Measurements from ENCODE around the gene DCST1.
"Not testable (repeated sequence)": the region's sequence is repeated elsewhere in the genome, so short reads cannot be mapped to it uniquely, and the experiment has no call there.

The DCST1 gene, protein sequence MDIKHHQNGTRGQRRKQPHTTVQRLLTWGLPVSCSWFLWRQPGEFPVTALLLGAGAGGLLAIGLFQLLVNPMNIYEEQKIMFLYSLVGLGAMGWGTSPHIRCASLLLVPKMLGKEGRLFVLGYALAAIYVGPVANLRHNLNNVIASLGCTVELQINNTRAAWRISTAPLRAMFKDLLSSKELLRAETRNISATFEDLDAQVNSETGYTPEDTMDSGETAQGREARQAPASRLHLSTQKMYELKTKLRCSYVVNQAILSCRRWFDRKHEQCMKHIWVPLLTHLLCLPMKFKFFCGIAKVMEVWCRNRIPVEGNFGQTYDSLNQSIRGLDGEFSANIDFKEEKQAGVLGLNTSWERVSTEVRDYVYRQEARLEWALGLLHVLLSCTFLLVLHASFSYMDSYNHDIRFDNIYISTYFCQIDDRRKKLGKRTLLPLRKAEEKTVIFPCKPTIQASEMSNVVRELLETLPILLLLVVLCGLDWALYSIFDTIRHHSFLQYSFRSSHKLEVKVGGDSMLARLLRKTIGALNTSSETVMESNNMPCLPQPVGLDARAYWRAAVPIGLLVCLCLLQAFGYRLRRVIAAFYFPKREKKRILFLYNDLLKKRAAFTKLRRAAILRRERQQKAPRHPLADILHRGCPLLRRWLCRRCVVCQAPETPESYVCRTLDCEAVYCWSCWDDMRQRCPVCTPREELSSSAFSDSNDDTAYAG

DNA sequence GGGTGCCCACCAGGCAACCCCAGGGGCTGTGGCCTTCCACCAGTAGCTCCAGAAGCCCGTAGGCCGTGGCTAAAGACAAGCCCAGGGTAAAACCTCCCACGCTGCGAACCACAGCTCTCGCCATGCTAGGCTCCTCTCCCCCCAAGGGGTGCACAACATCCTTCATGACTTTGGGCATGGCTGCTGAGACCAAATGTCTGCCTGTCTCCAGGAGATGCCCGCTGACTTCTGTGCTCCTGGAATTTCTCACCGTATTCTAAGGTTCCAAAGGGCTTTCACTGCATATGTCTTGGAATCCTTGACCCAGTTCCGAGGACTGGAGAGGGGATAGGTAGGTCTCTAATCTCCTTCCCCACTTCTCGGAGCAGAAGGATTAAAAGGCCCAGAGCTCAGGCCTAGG is at the start of gene DCST1, which contains the start of gene DCST2:
DCST1 (plus strand) TSS at position 301 of the 400 bp plus-strand sequence. CDS start 213 bp downstream, outside the sequence.
DCST2 (minus strand) TSS at position 258 of the 400 bp plus-strand sequence; CDS start at position 178, 80 bp downstream.
- H3K27me3 Mint-ChIP-seq: peaks cover 24% of the 10 kb centered on the region
- H3K4me1 Mint-ChIP-seq: no peaks in the 10 kb centered on the region
- DNase-seq (no peak), ATAC-seq (no peak)
- no peaks in the 10 kb centered on the region for H3K9me3 Mint-ChIP-seq
- H3K4me3 Mint-ChIP-seq: no peak within 1 kb of the TSS
- peak within 1 kb of the TSS in 1 of 2 donors; percentile 64 for H3K27ac Mint-ChIP-seq

DNA sequence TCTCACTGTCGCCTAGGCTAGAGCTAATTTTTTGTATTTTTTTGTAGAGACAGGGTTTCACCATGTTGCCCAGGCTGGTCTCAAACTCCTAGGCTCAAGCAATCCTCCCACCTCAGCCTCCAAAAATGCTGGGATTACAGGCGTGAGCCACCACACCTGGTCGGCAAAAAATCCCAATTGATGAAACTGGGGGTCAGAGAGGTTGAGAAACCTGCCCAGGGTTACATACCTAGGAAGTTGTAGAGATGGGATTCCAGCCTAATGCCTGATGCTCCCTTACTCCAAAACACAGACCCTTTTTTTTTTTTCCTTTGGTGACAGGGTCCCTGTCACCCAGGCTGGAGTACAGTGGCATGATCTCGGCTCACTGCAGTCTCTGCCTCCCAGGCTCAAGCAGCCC is 46.9 kb upstream of the DCST1 start:
- not testable (repeated sequence) for ATAC-seq, H3K4me3 Mint-ChIP-seq, H3K9me3 Mint-ChIP-seq, DNase-seq, H3K27me3 Mint-ChIP-seq
- peak overlapping the region in 1 of 2 donors; percentile 74 for H3K27ac Mint-ChIP-seq
- H3K4me1 Mint-ChIP-seq: peaks cover 33% of the 10 kb centered on the region

DNA sequence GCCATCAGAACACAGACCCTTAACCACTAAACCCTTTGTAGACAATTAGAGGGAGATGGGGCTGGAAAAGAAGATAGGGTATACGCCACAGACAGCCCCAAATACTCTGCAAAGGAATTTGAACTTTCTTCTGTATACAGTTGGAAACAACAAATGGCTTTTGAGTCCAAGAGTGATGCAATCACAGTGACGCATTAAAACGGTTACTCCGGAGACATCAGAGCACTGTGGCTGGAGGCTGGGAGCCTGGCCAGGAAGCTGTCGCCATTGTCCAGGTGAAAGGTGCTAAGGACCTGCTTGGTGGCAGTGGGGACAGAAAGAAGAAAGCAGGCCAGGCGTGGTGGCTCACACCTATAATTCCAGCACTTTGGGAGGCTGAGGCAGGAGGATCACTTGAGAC is 46.3 kb upstream of the DCST1 start:
- H3K4me1 Mint-ChIP-seq: peaks cover 32% of the 10 kb centered on the region
- H3K4me3 Mint-ChIP-seq: no peak overlapping the region
- no peak overlapping the region for H3K27ac Mint-ChIP-seq
- H3K27me3 Mint-ChIP-seq: no peaks in the 10 kb centered on the region
- no peak for ATAC-seq
- no peak for DNase-seq
- no peaks in the 10 kb centered on the region for H3K9me3 Mint-ChIP-seq

DNA sequence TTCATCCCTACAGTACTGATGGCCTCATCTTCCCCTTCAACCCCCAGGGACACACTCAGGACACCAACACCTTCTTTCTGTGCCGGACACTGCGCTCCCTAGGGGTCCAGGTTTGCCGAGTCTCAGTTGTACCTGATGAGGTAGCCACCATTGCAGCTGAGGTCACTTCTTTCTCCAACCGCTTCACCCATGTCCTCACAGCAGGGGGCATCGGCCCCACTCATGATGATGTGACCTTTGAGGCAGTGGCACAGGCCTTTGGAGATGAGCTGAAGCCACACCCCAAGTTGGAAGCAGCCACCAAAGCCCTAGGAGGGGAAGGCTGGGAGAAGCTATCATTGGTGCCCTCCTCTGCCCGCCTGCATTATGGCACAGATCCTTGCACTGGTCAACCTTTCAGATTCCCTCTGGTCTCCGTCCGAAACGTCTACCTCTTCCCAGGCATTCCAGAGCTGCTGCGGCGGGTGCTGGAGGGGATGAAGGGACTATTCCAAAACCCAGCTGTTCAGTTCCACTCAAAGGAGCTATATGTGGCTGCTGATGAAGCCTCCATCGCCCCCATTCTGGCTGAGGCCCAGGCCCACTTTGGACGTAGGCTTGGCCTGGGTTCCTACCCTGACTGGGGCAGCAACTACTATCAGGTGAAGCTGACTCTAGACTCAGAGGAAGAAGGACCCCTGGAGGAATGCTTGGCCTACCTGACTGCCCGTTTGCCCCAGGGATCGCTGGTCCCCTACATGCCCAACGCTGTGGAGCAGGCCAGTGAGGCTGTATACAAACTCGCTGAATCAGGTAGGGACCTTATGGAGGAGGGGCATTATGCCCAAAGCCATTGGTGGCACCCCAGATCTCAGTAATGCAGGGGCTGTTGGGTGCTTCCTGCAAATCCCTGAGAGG is 45.3 kb upstream of the DCST1 start:
- H3K4me3 Mint-ChIP-seq: no peak overlapping the region
- H3K27ac Mint-ChIP-seq: no peak overlapping the region
- peaks cover 32% of the 10 kb centered on the region for H3K4me1 Mint-ChIP-seq
- H3K27me3 Mint-ChIP-seq: no peaks in the 10 kb centered on the region
- ATAC-seq: no peak
- DNase-seq: no peak
- no peaks in the 10 kb centered on the region for H3K9me3 Mint-ChIP-seq

DNA sequence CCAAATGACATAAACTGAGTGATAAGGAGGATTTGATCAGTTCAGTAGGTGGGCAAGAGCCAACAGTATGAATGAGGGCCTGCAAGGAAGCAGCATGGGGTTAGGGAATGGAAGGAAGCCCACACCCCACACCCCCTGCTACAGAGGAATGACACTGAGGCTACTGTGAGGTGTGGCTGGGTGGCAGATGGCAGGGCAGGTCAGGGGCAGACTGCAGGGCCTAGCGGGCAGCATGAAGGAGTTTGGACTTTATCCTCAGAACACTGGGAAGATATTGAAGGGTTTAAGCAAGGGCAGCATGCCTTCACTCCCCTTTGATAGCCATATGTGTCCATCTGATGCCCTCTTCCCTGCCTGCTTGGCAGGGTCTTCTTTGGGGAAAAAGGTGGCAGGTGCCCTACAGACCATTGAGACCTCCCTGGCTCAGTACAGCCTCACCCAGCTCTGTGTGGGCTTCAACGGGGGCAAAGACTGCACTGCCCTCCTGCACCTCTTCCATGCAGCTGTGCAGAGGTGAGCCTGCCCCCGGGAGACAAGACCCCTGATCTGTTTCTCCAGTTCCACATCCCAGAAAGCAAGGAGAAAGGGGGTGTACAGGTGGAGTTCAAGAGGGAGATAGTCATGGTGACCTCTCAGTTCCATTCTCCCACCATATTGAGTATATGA is 44.3 kb upstream of the DCST1 start:
- H3K27me3 Mint-ChIP-seq: no peaks in the 10 kb centered on the region
- H3K4me3 Mint-ChIP-seq: no peak overlapping the region
- H3K4me1 Mint-ChIP-seq: peaks cover 32% of the 10 kb centered on the region
- no peak for DNase-seq
- H3K27ac Mint-ChIP-seq: peak overlapping the region; percentile 67 to 75
- no peaks in the 10 kb centered on the region for H3K9me3 Mint-ChIP-seq
- ATAC-seq: no peak

DNA sequence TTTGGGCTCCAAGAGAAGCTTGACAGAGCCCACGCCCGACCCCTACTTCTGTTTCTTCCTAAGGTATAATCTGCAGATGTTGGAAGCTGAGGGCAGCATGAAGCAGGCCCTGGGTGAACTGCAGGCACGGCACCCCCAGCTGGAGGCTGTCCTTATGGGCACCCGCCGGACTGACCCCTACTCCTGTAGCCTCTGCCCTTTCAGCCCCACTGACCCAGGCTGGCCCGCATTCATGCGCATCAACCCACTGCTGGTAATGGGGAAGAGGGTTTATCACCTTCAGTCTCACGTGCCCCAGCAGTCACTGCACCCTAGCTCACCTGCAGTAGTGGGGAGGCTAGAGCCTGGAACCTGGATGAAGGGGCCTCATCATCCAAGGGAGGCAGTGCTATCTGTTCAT is 43.3 kb upstream of the DCST1 start:
- peaks cover 37% of the 10 kb centered on the region for H3K4me1 Mint-ChIP-seq
- no peak for DNase-seq
- no peak overlapping the region for H3K4me3 Mint-ChIP-seq
- no peak overlapping the region for H3K27ac Mint-ChIP-seq
- no peaks in the 10 kb centered on the region for H3K9me3 Mint-ChIP-seq
- ATAC-seq: no peak
- H3K27me3 Mint-ChIP-seq: peaks cover 8% of the 10 kb centered on the region

DNA sequence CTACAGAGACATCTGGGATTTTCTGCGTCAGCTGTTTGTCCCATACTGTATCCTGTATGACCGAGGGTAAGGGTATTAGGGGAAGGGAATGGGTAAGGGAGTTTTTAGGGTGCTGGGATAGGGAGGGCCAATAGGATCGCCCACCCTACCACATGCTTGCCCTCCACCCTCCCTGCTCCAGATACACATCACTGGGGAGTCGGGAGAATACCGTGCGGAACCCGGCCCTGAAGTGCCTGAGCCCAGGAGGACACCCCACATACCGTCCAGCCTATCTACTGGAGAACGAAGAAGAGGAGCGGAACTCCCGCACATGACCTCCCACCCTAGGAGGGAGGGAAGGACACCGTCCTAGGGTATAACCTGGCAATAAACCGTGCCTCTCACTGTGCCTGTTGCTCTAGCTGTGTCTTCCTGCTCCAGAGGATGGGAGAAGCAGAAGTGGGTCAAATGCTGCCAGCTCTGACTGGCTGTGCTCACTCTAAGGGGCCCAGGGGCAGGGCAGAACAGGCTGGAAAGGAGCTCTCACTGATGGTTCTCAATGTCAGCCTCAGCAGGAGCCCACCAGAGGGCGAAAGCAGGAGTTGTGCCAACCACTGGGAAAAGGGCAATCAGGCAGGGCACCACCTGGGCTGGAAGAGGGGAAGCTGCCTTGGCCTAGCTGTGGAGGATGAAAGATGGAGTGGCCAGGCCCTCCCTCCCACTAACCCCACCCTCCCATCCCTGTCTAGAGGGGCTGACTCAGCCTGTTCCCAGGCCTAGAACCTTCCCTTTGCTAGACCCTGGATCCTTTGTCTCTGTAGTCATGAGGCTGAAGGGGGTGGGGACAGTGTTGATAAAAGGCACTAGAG is 40.7 kb upstream of the DCST1 start:
- H3K9me3 Mint-ChIP-seq: no peaks in the 10 kb centered on the region
- ATAC-seq (peak; percentile 33), DNase-seq (no peak)
- H3K27me3 Mint-ChIP-seq: peaks cover 34% of the 10 kb centered on the region
- no peak overlapping the region for H3K27ac Mint-ChIP-seq
- no peak overlapping the region for H3K4me3 Mint-ChIP-seq
- peaks cover 45% of the 10 kb centered on the region for H3K4me1 Mint-ChIP-seq

DNA sequence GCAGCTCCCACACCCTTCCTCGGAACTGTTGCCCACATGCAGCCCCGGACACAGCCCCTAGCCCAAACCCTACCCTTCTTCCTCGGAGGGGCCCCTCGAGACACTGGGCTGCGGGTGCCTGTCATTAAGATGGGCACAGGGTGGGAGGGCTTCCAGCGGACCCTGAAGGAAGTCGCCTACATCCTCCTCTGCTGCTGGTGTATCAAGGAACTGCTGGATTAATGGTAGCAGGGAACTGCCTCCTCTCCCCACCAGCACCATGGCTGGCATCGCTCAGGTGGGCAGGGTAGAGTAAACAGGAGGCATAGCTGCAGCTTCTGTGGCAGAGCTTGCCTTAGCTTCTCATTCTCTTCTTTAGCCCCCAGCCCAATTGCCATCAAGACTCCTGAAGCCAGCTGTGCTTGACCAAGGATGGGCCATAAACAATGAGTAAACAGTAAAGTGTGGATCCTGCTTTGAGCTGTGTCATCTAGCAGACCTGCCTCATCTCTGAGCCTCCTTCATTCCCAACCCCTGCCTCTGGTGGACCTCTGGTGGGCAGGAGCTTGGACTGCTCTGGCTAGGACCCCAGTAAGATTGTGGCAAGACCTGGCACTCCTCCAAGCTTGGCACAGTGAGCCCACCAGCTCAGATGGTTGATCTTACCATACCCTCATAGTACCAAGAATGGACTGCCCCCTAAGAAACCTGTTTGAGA is 39.9 kb upstream of the DCST1 start, which contains the start of gene LENEP:
LENEP (plus strand) TSS at position 15 of the 697 bp plus-strand sequence; CDS start at position 37, 22 bp downstream.
- Mint-ChIP-seq H3K27me3 (peaks cover 37% of the 10 kb centered on the region), H3K27ac (no peak within 1 kb of the TSS), H3K4me1 (peaks cover 45% of the 10 kb centered on the region), H3K4me3 (no peak within 1 kb of the TSS), H3K9me3 (no peaks in the 10 kb centered on the region)
- DNase-seq (no peak), ATAC-seq (no peak)

DNA sequence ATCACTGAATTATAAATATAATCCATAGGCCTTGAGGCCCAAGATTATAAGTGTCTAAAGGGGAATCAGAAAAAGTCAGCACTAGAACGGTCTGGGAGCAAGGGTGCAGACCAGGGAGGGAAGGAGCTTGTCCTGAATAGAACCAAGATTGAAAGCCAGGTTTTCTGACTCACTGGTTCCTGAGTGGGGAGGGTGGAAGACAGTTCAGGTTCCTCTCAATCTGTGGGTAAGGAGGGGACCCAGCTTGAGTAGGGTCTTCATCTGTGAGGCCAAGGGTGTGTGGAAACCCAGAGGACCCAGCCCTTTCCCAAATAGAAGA is 39.4 kb upstream of the DCST1 start:
- Mint-ChIP-seq H3K4me3 (no peak overlapping the region), H3K27me3 (peaks cover 37% of the 10 kb centered on the region), H3K9me3 (no peaks in the 10 kb centered on the region), H3K4me1 (peaks cover 45% of the 10 kb centered on the region), H3K27ac (no peak overlapping the region)
- no peak for ATAC-seq
- DNase-seq: no peak

DNA sequence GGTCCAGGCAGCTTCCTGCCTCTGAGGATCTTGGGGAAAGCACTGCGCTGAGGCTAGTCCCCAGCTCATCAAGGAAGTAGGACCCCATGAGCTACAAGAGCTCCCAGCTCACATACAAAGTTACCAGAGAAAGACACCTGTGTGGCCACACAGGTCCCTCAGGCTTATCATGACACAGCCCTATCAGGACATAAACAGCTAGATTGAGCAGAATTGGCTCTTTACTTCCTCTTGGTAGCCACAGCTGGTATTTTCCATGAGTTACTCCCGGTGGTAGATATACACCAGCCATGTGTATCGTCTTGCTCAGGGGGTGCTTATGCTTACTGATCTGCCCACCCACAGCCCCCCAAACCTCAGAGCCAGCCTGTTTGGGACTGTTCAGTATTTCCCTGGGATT is 39.0 kb upstream of the DCST1 start:
- Mint-ChIP-seq H3K27ac (no peak overlapping the region), H3K4me3 (no peak overlapping the region), H3K4me1 (peaks cover 45% of the 10 kb centered on the region), H3K9me3 (no peaks in the 10 kb centered on the region), H3K27me3 (peaks cover 37% of the 10 kb centered on the region)
- no peak for ATAC-seq
- no peak for DNase-seq

DNA sequence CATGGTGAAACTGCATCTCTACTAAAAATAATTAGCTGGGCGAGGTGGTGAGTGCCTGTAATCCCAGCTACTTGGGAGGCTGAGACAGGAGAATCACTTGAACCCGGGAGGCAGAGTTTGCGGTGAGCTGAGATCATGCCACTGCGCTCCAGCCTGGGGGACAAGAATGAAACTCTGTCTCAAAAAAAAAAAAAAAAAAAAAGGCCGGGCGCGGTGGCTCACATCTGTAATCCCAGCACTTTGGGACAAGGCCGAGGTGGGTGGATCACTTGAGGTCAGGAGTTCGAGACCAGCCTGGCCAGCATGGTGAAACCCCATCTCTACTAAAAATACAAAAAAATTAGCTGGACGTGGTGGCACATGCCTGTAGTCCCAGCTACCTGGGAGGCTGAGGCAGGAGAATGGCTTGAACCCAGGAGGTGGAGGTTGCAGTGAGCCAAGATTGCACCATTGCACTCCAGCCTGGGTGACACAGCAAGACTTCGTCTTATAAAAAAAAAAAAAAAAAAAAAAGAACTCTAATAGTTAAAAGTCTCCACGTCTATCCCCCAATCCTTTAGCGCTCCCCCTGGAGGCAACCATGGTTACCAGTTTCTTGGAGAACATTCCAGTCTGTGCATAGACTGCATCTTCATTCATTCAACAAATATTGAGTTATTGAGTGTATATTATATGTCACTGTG is 38.2 kb upstream of the DCST1 start:
- H3K27ac Mint-ChIP-seq, H3K4me3 Mint-ChIP-seq, DNase-seq, H3K9me3 Mint-ChIP-seq, ATAC-seq: not testable (repeated sequence)
- Mint-ChIP-seq H3K27me3 (peaks cover 37% of the 10 kb centered on the region), H3K4me1 (peaks cover 48% of the 10 kb centered on the region)

DNA sequence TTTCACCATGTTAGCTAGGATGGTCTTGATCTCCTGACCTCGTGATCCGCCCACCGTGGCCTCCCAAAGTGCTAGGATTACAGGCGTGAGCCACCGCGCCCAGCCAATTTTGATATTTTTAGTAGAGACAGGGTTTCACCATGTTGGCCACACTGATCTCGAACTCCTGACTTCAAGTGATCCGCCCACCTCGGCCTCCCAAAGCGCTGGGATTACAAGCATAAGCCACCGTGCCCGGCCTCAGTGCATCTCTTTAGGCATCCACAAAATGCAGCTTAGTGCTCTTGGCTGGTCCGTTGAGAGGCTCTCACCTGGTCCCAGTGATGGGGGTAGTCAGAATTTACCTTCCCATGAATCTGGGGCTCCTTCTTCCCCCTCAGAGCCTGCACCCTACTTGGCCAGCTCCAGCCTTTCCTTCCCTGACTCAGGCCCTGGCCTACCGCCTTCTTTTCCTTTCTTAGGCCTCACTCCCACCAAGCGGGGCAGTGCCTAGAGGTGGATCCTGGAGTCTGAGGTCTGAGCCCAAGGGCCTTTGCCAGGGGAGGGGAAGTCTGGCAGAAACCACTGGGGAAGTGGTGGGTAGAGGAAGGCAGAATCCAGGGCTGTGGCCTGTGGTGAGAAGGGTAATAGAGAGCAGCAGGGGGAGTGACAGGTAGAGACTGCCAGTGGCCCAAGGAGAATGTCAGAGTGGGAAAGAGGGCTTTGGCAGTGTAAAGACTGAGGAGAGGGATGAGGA is 36.5 kb upstream of the DCST1 start:
- H3K4me1 Mint-ChIP-seq: peaks cover 48% of the 10 kb centered on the region
- DNase-seq: no peak

More for the DNA sequence above, 36.5 kb upstream of the DCST1 start:
- ATAC-seq: no peak
- H3K4me3 Mint-ChIP-seq: peak overlapping the region in 1 of 2 donors; percentile 9
- H3K27ac Mint-ChIP-seq: peak overlapping the region in 1 of 2 donors; percentile 47
- H3K9me3 Mint-ChIP-seq: no peaks in the 10 kb centered on the region
- peaks cover 37% of the 10 kb centered on the region for H3K27me3 Mint-ChIP-seq

Data from stimulated activated naive CD8-positive, alpha-beta T cell treated with anti-CD3 and anti-CD28 coated beads, Interleukin-15, amount 100 ng/mL, for 72 hours (primary cell).